GM21723 (cell line): Measurements from ENCODE around the gene KCNJ5.

Experiments used
- ATAC-seq: cut with Tn5 transposase; IDR thresholded peaks from one replicate; pipeline ENCODE4 v1.9.1; 2021; ENCODE audit warnings: mild to moderate bottlenecking, moderate library complexity; ENCODE audit not compliant: unreplicated experiment

The KCNJ5 gene

DNA sequence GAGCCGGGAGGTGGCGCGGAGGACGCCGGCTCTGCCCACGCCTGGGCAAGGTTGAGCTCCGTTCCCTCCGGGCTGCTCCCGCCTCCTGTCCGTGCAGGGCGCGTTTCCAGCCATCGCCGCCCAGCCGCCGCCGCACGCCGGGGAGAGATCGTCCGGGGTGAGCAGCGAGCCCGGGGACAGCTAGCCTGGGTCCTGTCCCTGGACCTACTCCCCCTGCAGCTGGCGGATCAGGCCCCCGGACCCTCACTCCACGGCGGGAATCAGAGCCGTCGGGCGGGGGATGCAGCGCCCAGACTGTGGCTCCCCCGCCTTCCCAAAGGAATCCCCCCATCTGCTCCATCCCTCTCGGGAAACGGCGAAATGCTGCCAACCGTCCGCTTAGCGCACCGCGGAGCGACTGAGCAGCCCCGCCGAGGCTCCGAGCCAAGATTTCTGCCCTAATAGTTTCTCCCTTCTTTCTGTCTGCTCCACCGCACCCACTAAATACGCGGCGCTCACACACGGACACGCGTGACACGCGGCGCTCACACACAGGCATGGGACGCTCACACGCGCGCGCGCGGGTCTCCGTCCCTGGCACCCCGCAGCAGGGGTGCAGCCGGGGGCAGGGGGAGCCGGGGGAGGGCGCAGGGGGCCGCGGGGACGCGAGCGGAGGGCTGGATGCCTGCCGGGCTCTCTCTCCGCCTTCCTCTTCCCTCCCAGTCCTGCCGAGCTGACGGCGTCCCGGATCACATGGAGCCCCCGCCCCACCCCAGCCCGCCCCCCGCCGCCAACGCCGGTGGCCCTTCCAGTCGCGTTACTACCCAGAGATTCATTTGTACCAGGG, at the start of gene KCNJ5:
TSS of gene KCNJ5 (plus strand) at position 814 of the 826 bp plus-strand sequence. CDS start 19,918 bp downstream, outside the sequence.
- no peak for ATAC-seq

DNA sequence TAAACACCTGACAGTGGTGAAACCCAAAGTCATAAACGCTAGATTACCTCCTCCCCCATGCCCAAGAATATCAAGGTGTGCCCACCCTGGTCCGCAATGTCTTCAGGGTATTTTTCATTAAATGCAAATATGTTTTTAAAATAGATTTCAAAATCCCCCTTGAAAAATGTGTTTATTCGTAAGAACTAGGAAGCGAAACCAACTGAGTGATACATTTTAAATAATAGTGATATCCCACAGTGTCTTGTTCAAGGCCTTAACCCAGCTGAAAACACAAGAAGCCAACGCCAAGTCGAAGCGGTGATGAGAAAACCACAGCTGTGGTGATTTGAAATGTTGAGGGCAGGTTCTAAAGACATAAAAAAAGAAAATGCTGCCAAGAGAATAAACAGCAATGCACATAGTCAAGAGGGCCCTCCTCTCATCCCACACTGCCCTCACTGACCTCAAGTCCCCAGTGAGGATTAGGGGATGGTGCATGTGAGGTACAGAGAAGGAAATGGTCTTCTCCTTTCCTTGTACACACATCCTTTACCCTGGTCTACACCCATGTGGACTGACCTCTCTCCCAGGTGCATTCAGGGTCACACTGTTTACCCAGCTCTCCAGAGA, 49.6 kb upstream of the KCNJ5 start:
- peak; percentile 72 for ATAC-seq

DNA sequence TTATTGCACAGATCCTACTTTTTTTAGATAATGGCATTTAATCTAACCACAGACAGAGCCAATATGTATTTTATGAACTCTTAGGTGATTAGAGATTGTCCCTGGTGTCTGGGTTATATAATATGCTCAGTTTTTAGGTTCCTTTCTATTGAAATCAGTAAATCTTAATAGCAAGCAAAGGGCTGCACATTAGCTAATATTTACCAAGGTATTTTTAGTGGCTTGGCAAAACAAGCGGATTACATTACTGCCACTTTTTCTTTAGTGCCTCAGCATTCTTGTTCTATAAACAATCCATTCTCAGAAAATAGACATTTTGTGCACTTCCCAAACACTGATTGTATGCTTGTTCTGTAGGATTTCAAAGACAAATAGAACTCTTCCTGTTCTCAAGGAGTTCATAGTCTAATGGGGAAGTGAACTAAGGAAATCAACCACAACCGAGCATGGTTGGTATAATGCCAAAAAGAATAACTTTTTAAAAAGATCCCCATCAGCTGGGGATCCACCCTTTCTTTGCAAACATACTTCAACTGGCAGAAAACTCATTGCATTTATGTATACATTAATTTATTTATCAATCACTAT, 47.9 kb upstream of the KCNJ5 start:
- ATAC-seq: no peak

- ATAC-seq: no peak
Observed at GRCh38 chr11:128845334-128845780, 45.8 kb upstream of the KCNJ5 start.

GRCh38 chr11:128846985-128847384, 44.2 kb upstream of the KCNJ5 start:
- no peak for ATAC-seq

DNA sequence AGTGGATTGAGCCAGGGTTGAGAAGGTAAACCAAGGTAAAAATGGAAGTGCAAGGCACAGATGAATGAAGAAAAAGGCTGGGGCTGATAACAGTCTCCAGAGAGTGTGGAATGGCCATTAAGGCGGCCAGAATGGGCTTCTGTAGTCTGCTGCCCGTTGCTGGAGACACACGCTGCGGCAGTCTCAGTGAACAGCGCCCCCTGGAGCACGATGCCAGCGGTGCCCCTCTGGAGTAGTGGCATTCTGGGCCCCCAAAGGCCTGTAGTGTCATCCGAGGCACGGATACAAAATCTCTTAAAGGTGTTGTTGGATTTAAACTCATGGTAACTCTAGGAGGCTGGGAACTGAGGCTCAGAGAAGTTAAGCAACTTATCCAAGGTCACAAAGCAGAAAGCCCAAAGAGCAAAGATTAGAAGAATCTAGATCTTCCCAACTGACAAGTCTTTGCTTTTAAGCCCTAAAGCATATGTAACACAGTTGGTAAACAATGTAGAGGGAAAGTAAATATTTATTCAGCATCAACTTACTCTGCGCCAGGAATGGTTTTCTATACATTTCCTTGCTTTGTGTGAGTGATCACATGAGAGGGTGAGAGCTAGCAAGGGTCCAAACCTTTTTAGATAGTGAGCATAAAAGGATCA, 42.2 kb upstream of the KCNJ5 start:
- peak; percentile 93 for ATAC-seq

- no peak for ATAC-seq
Observed at GRCh38 chr11:128852327-128853023, 38.7 kb upstream of the KCNJ5 start.

DNA sequence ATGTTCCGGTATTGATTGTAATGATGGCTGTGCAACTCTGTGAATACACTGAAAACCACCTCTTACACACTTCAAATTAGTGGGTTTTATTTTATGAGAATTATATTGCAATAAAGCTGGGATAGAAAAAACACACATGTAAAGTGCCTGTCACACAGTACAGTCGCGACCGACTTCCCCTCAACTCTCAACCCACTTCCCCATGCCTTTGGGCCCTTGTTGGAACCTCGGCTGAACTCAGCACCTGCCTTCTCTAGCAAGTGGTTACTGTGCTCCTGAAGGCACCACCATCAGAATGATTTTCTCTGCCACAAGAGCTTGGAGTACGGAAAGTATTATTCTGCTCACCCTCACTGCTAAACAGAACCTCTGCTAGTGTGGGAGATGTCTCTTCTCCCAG, 37.6 kb upstream of the KCNJ5 start:
- ATAC-seq: no peak

GRCh38 chr11:128854841-128855240, 36.3 kb upstream of the KCNJ5 start:
- no peak for ATAC-seq

GRCh38 chr11:128856241-128856640, 34.9 kb upstream of the KCNJ5 start:
- ATAC-seq: no peak

DNA sequence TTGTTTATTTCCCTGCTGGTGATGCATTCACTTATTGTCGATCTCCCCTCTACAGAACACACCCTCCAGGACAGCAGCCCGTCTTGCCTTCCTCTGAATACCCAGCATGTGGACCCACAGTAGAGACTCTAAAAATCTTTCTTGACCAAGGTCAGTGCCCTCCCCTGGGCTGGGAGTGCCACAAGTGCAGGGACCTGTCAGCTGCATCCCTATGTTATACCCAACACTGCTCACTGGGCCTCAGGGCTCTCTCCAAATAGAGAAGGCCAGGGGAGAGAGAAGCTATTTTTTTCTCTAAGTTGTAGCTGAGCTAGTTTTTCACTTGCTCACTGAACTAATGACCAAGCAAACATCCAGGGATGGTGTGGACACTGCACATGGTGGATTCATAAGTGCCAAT, 33.8 kb upstream of the KCNJ5 start:
- ATAC-seq: no peak

GRCh38 chr11:128859563-128860441, 31.4 kb upstream of the KCNJ5 start:
- peak; percentile 95 for ATAC-seq

DNA sequence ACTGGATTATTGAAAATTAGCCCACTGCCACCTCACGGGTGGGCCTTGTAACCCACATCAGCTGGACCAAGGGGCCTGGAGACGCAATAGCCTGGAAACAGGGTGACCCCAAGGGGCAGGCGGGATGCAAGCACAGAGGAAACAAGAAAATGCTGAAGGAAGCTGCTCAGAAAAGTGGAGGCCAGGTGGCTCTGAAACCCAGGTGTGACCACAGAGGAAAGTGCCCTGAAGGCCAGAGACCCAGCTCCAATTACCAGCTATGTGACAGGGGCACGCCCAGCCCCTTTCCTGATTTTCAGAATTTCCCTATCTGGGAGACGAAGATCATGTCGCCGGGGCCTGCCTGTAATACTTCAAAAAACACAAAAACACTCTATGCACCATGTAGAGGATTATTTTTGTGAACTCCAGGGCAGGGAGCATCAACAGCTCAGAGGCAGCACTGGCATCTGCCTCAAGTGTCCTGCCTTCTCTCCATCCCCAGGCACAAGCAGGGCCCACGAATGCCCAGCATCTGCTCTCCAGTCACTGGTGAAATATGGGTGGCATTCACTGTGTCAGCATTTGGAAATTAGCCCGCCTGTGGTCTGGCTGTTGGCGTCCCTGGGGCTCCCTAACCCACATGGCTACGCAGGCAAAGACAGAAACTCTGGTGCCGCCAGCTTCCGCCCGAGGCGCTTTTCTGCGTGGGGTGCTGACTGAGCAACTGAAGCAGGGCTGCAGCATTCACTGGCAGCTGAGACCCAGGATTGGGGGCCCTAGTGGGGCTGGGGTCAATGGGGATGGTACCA, 30.4 kb upstream of the KCNJ5 start:
- ATAC-seq: no peak

DNA sequence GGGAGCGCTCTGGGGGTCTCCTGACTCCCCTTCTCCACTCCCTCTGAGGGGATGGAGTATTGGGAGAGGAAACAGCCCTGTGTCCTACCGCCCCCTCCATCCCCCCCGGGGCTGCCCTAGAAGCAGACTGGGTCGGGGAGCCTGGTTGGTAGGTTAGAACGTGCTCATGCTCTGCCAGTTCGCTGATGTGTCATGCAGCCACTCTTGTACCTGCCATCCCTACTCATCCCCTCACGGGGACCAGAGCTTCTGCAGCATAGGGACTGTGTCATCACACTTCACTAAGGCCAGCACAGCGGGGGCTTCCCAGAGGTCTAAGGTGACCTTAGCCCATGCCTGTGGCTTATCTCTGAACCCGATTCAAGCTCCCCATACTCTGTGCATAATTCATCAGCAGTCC, 28.8 kb upstream of the KCNJ5 start:
- no peak for ATAC-seq

DNA sequence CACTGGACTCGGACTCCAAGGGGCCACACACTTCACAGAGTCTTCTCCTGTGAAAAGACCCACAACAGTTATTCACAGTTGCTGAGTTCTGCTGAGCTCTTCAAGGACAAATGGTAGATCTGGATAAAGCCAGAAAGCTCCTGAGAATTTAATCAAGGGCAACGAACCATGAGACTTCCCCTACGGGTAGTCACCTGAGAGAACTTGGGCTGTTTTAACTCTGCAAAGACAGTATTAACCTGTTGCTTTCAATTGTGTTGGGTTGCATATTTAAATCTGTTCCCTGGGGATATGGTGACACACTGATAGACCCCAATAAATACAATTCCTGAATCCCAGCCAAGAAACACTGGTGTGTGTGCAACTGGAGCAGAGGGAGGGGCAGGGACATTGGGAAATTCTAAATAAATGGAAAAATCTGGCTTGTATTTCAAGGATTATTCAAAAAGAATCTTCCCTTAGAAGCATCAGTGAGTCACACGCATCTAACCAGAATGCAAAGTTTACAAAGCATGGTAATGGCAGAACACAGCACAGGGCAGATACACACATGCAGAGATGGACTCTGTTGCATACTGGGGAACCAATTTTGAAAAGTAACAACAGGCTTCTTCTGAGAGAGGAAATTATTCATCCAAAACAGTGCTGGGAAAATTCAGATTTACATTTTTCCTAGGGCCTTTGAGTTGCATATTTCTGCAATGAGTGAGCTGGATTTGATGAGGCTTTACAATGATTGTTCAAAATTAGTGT, 28.1 kb upstream of the KCNJ5 start:
- ATAC-seq: no peak

DNA sequence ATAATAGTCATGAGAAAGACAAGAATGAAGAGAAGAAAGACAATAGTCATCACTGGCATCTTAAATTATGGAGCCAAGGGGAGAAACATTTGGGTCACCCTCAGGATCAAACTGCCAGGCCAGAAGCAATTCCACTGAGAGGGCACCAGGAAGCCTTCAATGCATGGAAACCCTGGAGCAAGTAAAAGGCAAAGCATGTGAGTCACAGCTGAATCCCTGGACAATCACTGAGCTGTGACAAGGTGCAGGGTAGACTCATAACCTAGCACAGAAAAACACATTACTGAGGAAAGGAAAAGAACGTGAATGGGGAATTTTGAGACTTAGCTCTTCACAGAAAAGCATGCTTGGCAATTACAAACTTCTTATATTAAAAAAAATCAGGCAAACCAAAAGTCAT, 25.7 kb upstream of the KCNJ5 start:
- ATAC-seq: no peak

GRCh38 chr11:128867277-128867676, 23.9 kb upstream of the KCNJ5 start, which contains the start of gene KCNJ1:
Gene KCNJ1, minus strand, starts transcription at chr11:128867296. Its CDS starts 27,053 bp downstream, at chr11:128840243.
- no peak for ATAC-seq
